Activated T-helper 1 cell treated with Interleukin-2 at 50 U/mL for 16 hours (primary cell): ENCODE measurements around the gene MICB.
"Not testable (repeated sequence)": the region's sequence is repeated elsewhere in the genome, so short reads cannot be mapped to it uniquely, and the experiment has no call there.

Experiments
- DNase-seq: peaks from one replicate; pipeline ENCODE4 v3.0.0-alpha.2; 2020; ENCODE audit warnings: low read depth

The MICB gene

GRCh38 chr6:31509036-31509435 lies 11.1 kb downstream of the MICB start:
- not testable (repeated sequence) for DNase-seq

- DNase-seq, result no peak
Measured at GRCh38 chr6:31510007-31510406, 12.1 kb downstream of the MICB start.

- no peak for DNase-seq
Measured at GRCh38 chr6:31513456-31514165, 15.7 kb downstream of the MICB start.

GRCh38 chr6:31521835-31522234 lies 23.9 kb downstream of the MICB start:
- DNase-seq, result no peak

- DNase-seq, result no peak
Measured at GRCh38 chr6:31525553-31525931, 27.6 kb downstream of the MICB start.

GRCh38 chr6:31525932-31526591 lies 28.1 kb downstream of the MICB start:
- no peak for DNase-seq

- DNase-seq, result no peak
Measured at GRCh38 chr6:31528307-31528777, 30.4 kb downstream of the MICB start.

GRCh38 chr6:31528821-31529328 lies 30.9 kb downstream of the MICB start, which contains the start of gene MCCD1:
TSS of gene MCCD1 (plus strand) at chr6:31528962. CDS start at chr6:31529015, 53 bp downstream.
- no peak for DNase-seq

- no peak for DNase-seq
Measured at GRCh38 chr6:31529329-31530150, 31.6 kb downstream of the MICB start.

- DNase-seq, result no peak
Measured at GRCh38 chr6:31530659-31531058, 32.7 kb downstream of the MICB start.

- no peak for DNase-seq
Measured at GRCh38 chr6:31531162-31531561, 33.2 kb downstream of the MICB start.

GRCh38 chr6:31531771-31532643 lies 34.1 kb downstream of the MICB start:
- no peak for DNase-seq

- DNase-seq, result no peak
Measured at GRCh38 chr6:31532644-31533454, 34.9 kb downstream of the MICB start.

GRCh38 chr6:31533455-31533841 lies 35.5 kb downstream of the MICB start:
- DNase-seq, result no peak

- no peak for DNase-seq
Measured at GRCh38 chr6:31534011-31534410, 36.1 kb downstream of the MICB start.

- no peak for DNase-seq
Measured at GRCh38 chr6:31534521-31535040, 36.6 kb downstream of the MICB start.

GRCh38 chr6:31535538-31536324 lies 37.8 kb downstream of the MICB start:
- no peak for DNase-seq

- no peak for DNase-seq
Measured at GRCh38 chr6:31538805-31539400, 41.0 kb downstream of the MICB start.

- no peak for DNase-seq
Measured at GRCh38 chr6:31540640-31541039, 42.7 kb downstream of the MICB start.
